GM23338 (cell line): ENCODE measurements around the gene OFD1. TPM values are rescaled to one million over a fixed set of nuclear protein-coding genes. Genes with fewer than 3 reads are reported as not detected.

ENCODE experiments used
- ATAC-seq: fragments of 200-7000 bp; cut with Tn5 transposase; 3 replicates; pipeline ENCODE4 v1.9.1; 2020
- DNase-seq: peaks from one replicate; pipeline ENCODE4 v3.0.0-alpha.2; 2015; ENCODE audit warnings: low spot score
- H2AFZ ChIP-seq: fragments of 200-600 bp; sonication (generic); 2 replicates; pipeline ENCODE4 v1.8.0; 2016; ENCODE audit warnings: antibody characterized with exemption, mild to moderate bottlenecking, moderate library complexity
- H3F3A ChIP-seq: fragments of 200-600 bp; sonication (generic); replicated peaks from 2 replicates; pipeline ENCODE4 v1.8.0; 2017; ENCODE audit warnings: antibody characterized with exemption, mixed run types, low read depth
- H3K27ac ChIP-seq: fragments of 200-600 bp; sonication (generic); 2 replicates; pipeline ENCODE4 v1.6.1; 2016; ENCODE audit warnings: low read depth
- H3K27me3 ChIP-seq: fragments of 200-600 bp; sonication (generic); 2 replicates; pipeline ENCODE4 v1.8.0; 2016; ENCODE audit warnings: mild to moderate bottlenecking, mixed run types, moderate library complexity; ENCODE audit not compliant: insufficient read depth
- H3K36me3 ChIP-seq: fragments of 200-600 bp; sonication (generic); 2 replicates; pipeline ENCODE4 v1.8.0; 2016; ENCODE audit warnings: mild to moderate bottlenecking; ENCODE audit not compliant: insufficient read depth
- H3K4me1 ChIP-seq: fragments of 200-600 bp; sonication (generic); 2 replicates; pipeline ENCODE4 v1.8.0; 2016; ENCODE audit warnings: mild to moderate bottlenecking, moderate library complexity; ENCODE audit not compliant: insufficient read depth
- H3K4me2 ChIP-seq: fragments of 200-600 bp; sonication (generic); 2 replicates; pipeline ENCODE4 v1.7.1; 2017; ENCODE audit warnings: mixed run types
- H3K4me3 ChIP-seq: fragments of 200-600 bp; sonication (generic); 2 replicates; pipeline ENCODE4 v1.6.1; 2016; ENCODE audit warnings: mixed run types
- H3K79me2 ChIP-seq: fragments of 200-600 bp; sonication (generic); replicated peaks from 2 replicates; pipeline ENCODE4 v1.8.0; 2017; ENCODE audit warnings: mild to moderate bottlenecking; ENCODE audit not compliant: insufficient read depth
- H3K9me2 ChIP-seq: fragments of 200-600 bp; sonication (generic); 2 replicates; pipeline ENCODE4 v1.8.0; 2017; ENCODE audit not compliant: insufficient read depth
- H4K20me1 ChIP-seq: fragments of 200-600 bp; sonication (generic); replicated peaks from 2 replicates; pipeline ENCODE4 v1.8.0; 2017; ENCODE audit warnings: mild to moderate bottlenecking; ENCODE audit not compliant: insufficient read depth
- H3K27ac Mint-ChIP-seq: 2 replicates; pipeline ENCODE4 v1.8.0; 2020; ENCODE audit warnings: inconsistent platforms, mild to moderate bottlenecking, moderate library complexity, mixed read lengths
- H3K27me3 Mint-ChIP-seq: 3 replicates; pipeline ENCODE4 v1.8.0; 2022; ENCODE audit warnings: low read depth, mild to moderate bottlenecking, moderate library complexity, mixed read lengths, inconsistent platforms; ENCODE audit not compliant: insufficient read depth, poor library complexity
- H3K36me3 Mint-ChIP-seq: 3 replicates; pipeline ENCODE4 v1.8.0; 2021; ENCODE audit warnings: low read depth, mild to moderate bottlenecking, inconsistent platforms, moderate library complexity, mixed read lengths
- H3K4me1 Mint-ChIP-seq: 3 replicates; pipeline ENCODE4 v1.8.0; 2020; ENCODE audit warnings: mild to moderate bottlenecking, inconsistent platforms, mixed read lengths
- H3K4me3 Mint-ChIP-seq: 3 replicates; pipeline ENCODE4 v1.8.0; 2021; ENCODE audit warnings: moderate library complexity, mild to moderate bottlenecking, inconsistent platforms, mixed read lengths
- H3K9me3 Mint-ChIP-seq: 3 replicates; pipeline ENCODE4 v1.8.0; 2020; ENCODE audit warnings: moderate library complexity, mild to moderate bottlenecking, inconsistent platforms, mixed read lengths
- CREB1 ChIP-seq: fragments of 250-450 bp; sonication (Bioruptor Pico); IDR thresholded peaks from 2 replicates; pipeline ENCODE4 v1.5.0; 2020; ENCODE audit warnings: low read depth, mild to moderate bottlenecking, moderate library complexity
- CTCF ChIP-seq, 2 experiments: fragments of 200-600 bp in 1 of 2; sonication (generic) in 1 of 2; conservative IDR thresholded peaks; 2 replicates each; pipeline versions ENCODE4 v1.5.1 to v1.6.1; 2016 to 2017; ENCODE audit warnings: antibody characterized with exemption in 2 of 2, low read depth in 2 of 2, mild to moderate bottlenecking in 2 of 2, moderate library complexity in 1 of 2
- ETS1 ChIP-seq: IDR thresholded peaks from 2 replicates; pipeline ENCODE4 v1.6.1; 2016; ENCODE audit warnings: antibody characterized with exemption
- EZH2 ChIP-seq: fragments of 200-600 bp; sonication (generic); IDR thresholded peaks from one replicate; pipeline ENCODE4 v1.8.0; 2017; ENCODE audit warnings: antibody characterized with exemption, mild to moderate bottlenecking, low read depth; ENCODE audit not compliant: unreplicated experiment
- EZH2phosphoT487 ChIP-seq: fragments of 200-600 bp; sonication (generic); IDR thresholded peaks from one replicate; pipeline ENCODE4 v1.8.1; 2018; ENCODE audit warnings: antibody characterized with exemption; ENCODE audit not compliant: unreplicated experiment
- JUNB ChIP-seq: IDR thresholded peaks from one replicate; pipeline ENCODE4 v1.6.1; 2016; ENCODE audit warnings: antibody characterized with exemption; ENCODE audit not compliant: unreplicated experiment
- NANOG ChIP-seq: IDR thresholded peaks from 2 replicates; pipeline ENCODE4 v1.6.1; 2016; ENCODE audit warnings: antibody characterized with exemption, borderline replicate concordance
- POLR2AphosphoS5 ChIP-seq: IDR thresholded peaks from 2 replicates; pipeline ENCODE4 v1.6.1; 2016; ENCODE audit warnings: antibody characterized with exemption, low read depth
- REST ChIP-seq: IDR thresholded peaks from one replicate; pipeline ENCODE4 v1.6.1; 2018; ENCODE audit warnings: antibody characterized with exemption; ENCODE audit not compliant: unreplicated experiment
- STAT1 ChIP-seq: IDR thresholded peaks from one replicate; pipeline ENCODE4 v1.6.1; 2016; ENCODE audit warnings: antibody characterized with exemption; ENCODE audit not compliant: unreplicated experiment
- ZNF114 ChIP-seq: fragments of 250-450 bp; sonication (Bioruptor Pico); IDR thresholded peaks from 2 replicates; pipeline ENCODE4 v1.5.0; 2020; ENCODE audit warnings: mild to moderate bottlenecking, moderate library complexity
- ZNF331 ChIP-seq: fragments of 250-450 bp; sonication (Bioruptor Pico); IDR thresholded peaks from 2 replicates; pipeline ENCODE4 v1.5.0; 2020; ENCODE audit warnings: low read depth, mild to moderate bottlenecking, moderate library complexity
- ZNF462 ChIP-seq: fragments of 250-450 bp; sonication (Bioruptor Pico); IDR thresholded peaks from 2 replicates; pipeline ENCODE4 v1.5.0; 2020; ENCODE audit warnings: mild to moderate bottlenecking, moderate library complexity
- polyA plus RNA-seq: library from polyadenylated mRNA; unstranded; fragments of >200 nt; fragmentation: Nextera tagmentation; extraction: Ambion mirVana; gene quantifications from 2 replicates; pipeline ENCODE4 v1.2.1, GENCODE V29; 2016
- total RNA-seq: library from RNA; depleted of rRNA; stranded (reverse); fragments of >200 nt; shearing (Covaris generic); gene quantifications from 2 replicates; pipeline ENCODE4 v1.2.3, GENCODE V29; 2014

OFD1 gene
- total and polyA plus RNA-seq, 2 experiments from 2014 or later: 21.2 to 55.0 TPM

GRCh38 chrX:13719192-13719856 is 15.2 kb upstream of the OFD1 start:
- Mint-ChIP-seq H3K27ac (no peak overlapping the region), H3K9me3 (no peaks in the 10 kb centered on the region), H3K4me1 (no peaks in the 10 kb centered on the region), H3K36me3 (peaks cover 41% of the 10 kb centered on the region), H3K4me3 (no peak overlapping the region), H3K27me3 (no peaks in the 10 kb centered on the region)
- Histone ChIP-seq H3K4me2 (no peak overlapping the region), H3F3A (no peaks in the 10 kb centered on the region), H2AFZ (no peak overlapping the region), H3K36me3 (no peaks in the 10 kb centered on the region), H4K20me1 (no peaks in the 10 kb centered on the region), H3K27me3 (no peaks in the 10 kb centered on the region), H3K79me2 (peaks cover 12% of the 10 kb centered on the region), H3K4me3 (no peak overlapping the region), H3K9me2 (no peaks in the 10 kb centered on the region), H3K27ac (no peak overlapping the region), H3K4me1 (no peaks in the 10 kb centered on the region)
- DNase-seq: no peak
- no peak for ATAC-seq
- TF ChIP-seq CTCF (conservative IDR thresholded peaks at IDR 0.05; ENCODE audit: low read depth in 2 of 2) (no peak), REST (no peak), ZNF331 (CRISPR knock-in tag) (no peak), STAT1 (no peak), NANOG (no peak), ZNF114 (CRISPR knock-in tag) (no peak), JUNB (no peak), EZH2phosphoT487 (no peak), EZH2 (no peak), ZNF462 (CRISPR knock-in tag) (no peak), CREB1 (CRISPR knock-in tag) (no peak), POLR2AphosphoS5 (no peak), ETS1 (no peak)
